HEK293 (cell line): Measurements from ENCODE around the gene PALM.

Experiments used
- ZBTB1 ChIP-seq: fragments of 450-650 bp; formaldehyde crosslinking; IDR thresholded peaks from 2 replicates; pipeline ENCODE4 v1.5.1; 2016; ENCODE audit warnings: missing biosample characterization, missing genetic modification characterization
- ZBTB21 ChIP-seq: fragments of 450-650 bp; formaldehyde crosslinking; IDR thresholded peaks from 2 replicates; pipeline ENCODE4 v1.5.1; 2017; ENCODE audit warnings: missing biosample characterization, missing genetic modification characterization
- ZNF292 ChIP-seq: fragments of 450-650 bp; formaldehyde crosslinking; IDR thresholded peaks from 2 replicates; pipeline ENCODE4 v1.5.1; 2016; ENCODE audit warnings: low read depth, missing biosample characterization, missing genetic modification characterization, borderline replicate concordance
- ZNF785 ChIP-seq: fragments of 450-650 bp; formaldehyde crosslinking; IDR thresholded peaks from 2 replicates; pipeline ENCODE4 v1.5.1; 2016; ENCODE audit warnings: missing biosample characterization, missing genetic modification characterization
- TF ChIP-seq, protein P1 (sequence below): fragments of 450-650 bp; formaldehyde crosslinking; IDR thresholded peaks from 2 replicates; pipeline ENCODE4 v1.5.1; 2016; ENCODE audit warnings: missing biosample characterization, missing genetic modification characterization
- TF ChIP-seq, protein P2 (sequence below): fragments of 450-650 bp; formaldehyde crosslinking; optimal IDR thresholded peaks from 2 replicates; pipeline ENCODE3; 2016; ENCODE audit warnings: missing biosample characterization, mild to moderate bottlenecking, missing genetic modification characterization

DNA sequence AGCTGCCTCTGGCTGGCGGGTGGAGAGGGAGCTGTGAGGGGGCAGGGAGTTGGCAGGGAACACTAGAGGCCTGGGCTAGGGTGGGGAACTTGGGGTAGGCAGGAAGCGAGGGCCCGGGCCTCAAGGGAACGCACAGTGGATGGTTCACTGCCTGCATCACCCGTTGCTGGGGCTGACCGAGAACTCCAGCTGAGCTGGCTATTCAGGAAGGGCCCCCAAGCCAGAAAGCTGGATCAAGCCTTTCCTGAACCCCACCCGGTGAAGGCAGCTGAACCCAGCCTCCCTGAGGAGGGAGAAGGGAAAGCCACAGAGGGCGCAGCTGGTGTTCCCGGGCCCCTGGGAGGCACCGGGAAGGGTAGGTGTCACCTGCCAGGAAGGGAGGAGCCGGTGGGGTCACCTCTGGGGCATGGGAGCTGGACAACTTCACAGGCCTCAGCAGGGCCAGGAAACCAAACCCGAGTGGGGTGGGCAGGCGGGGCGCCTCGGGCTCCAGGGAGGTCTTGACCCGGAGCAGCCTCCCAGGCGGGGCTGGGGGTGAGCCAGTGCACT, 13.9 kb downstream of the PALM start:
- TF ChIP-seq, protein P1, sequence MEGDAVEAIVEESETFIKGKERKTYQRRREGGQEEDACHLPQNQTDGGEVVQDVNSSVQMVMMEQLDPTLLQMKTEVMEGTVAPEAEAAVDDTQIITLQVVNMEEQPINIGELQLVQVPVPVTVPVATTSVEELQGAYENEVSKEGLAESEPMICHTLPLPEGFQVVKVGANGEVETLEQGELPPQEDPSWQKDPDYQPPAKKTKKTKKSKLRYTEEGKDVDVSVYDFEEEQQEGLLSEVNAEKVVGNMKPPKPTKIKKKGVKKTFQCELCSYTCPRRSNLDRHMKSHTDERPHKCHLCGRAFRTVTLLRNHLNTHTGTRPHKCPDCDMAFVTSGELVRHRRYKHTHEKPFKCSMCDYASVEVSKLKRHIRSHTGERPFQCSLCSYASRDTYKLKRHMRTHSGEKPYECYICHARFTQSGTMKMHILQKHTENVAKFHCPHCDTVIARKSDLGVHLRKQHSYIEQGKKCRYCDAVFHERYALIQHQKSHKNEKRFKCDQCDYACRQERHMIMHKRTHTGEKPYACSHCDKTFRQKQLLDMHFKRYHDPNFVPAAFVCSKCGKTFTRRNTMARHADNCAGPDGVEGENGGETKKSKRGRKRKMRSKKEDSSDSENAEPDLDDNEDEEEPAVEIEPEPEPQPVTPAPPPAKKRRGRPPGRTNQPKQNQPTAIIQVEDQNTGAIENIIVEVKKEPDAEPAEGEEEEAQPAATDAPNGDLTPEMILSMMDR: no peak
- TF ChIP-seq ZNF785 (tag by site-specific recombination): no peak
- TF ChIP-seq, protein P2, sequence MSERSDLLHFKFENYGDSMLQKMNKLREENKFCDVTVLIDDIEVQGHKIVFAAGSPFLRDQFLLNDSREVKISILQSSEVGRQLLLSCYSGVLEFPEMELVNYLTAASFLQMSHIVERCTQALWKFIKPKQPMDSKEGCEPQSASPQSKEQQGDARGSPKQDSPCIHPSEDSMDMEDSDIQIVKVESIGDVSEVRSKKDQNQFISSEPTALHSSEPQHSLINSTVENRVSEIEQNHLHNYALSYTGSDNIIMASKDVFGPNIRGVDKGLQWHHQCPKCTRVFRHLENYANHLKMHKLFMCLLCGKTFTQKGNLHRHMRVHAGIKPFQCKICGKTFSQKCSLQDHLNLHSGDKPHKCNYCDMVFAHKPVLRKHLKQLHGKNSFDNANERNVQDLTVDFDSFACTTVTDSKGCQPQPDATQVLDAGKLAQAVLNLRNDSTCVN: no peak
- no peak for TF ChIP-seq ZBTB1 (tag by site-specific recombination)
- TF ChIP-seq ZBTB21 (tag by site-specific recombination): no peak
- no peak for TF ChIP-seq ZNF292 (tag by site-specific recombination)
